PC-3 (cell line): ENCODE measurements around the gene RNF4. TPM values are rescaled to one million over a fixed set of nuclear protein-coding genes. Genes with fewer than 3 reads are reported as not detected.
"Not testable (repeated sequence)": the region's sequence is repeated elsewhere in the genome, so short reads cannot be mapped to it uniquely, and the experiment has no call there.

Source experiments
- ATAC-seq: fragments of 200-7000 bp; cut with Tn5 transposase; 2 replicates; pipeline ENCODE4 v1.9.1; 2020; ENCODE audit warnings: mild to moderate bottlenecking, moderate library complexity
- BruUV-seq: library from RNA; stranded (reverse); fragments of 400-500 nt; replicated peaks from 2 replicates; lab custom pipeline; 2021; lab: Mats Ljungman, UMichigan
- CTCF ChIA-PET: fragments of 300-600 bp; sonication (Branson Sonifier 250); formaldehyde crosslinking; loops from one replicate; lab custom pipeline; 2022; ENCODE audit warnings: antibody characterized with exemption; lab: Charles Lee
- POLR2A ChIA-PET: fragments of 300-600 bp; sonication (Branson Sonifier 250); formaldehyde crosslinking; loops from one replicate; lab custom pipeline; 2022; ENCODE audit warnings: antibody characterized with exemption; ENCODE audit not compliant: unreplicated experiment; lab: Charles Lee
- DNase-seq: peaks from one replicate; pipeline ENCODE4 v3.0.0-alpha.2; 2015
- H2AFZ ChIP-seq: fragments of 300-600 bp; sonication (generic); 2 replicates; pipeline ENCODE4 v1.6.0; 2016; ENCODE audit warnings: antibody characterized with exemption, low read length
- H3F3A ChIP-seq: fragments of 300-600 bp; sonication (generic); one replicate; pipeline ENCODE4 v1.6.0; 2017; ENCODE audit warnings: antibody characterized with exemption, low read length, control low read depth, mild to moderate bottlenecking; ENCODE audit not compliant: unreplicated experiment
- H3K27ac ChIP-seq: fragments of 300-600 bp; sonication (generic); 2 replicates; pipeline ENCODE4 v1.5.1; 2016; ENCODE audit warnings: mild to moderate bottlenecking, low read length
- H3K27me3 ChIP-seq: fragments of 300-600 bp; sonication (generic); 2 replicates; pipeline ENCODE4 v1.6.1; 2016; ENCODE audit warnings: low read length, mixed read lengths
- H3K36me3 ChIP-seq: fragments of 300-600 bp; sonication (generic); 2 replicates; pipeline ENCODE4 v1.6.1; 2016; ENCODE audit warnings: low read depth, mixed run types, low read length, mixed read lengths
- H3K4me1 ChIP-seq: fragments of 300-600 bp; sonication (generic); 2 replicates; pipeline ENCODE4 v1.5.1; 2016; ENCODE audit warnings: low read length; ENCODE audit not compliant: insufficient read depth
- H3K4me2 ChIP-seq: fragments of 300-600 bp; sonication (generic); 2 replicates; pipeline ENCODE4 v1.6.0; 2016; ENCODE audit warnings: low read length
- H3K4me3 ChIP-seq: fragments of 300-600 bp; sonication (generic); 2 replicates; pipeline ENCODE4 v1.5.1; 2016; ENCODE audit warnings: mild to moderate bottlenecking, low read length, mixed read lengths
- H3K79me2 ChIP-seq: fragments of 300-600 bp; sonication (generic); 2 replicates; pipeline ENCODE4 v1.6.1; 2017; ENCODE audit warnings: low read length, mixed read lengths
- H3K9ac ChIP-seq: fragments of 300-600 bp; sonication (generic); 2 replicates; pipeline ENCODE4 v1.6.0; 2016; ENCODE audit warnings: mild to moderate bottlenecking, low read length
- H3K9me2 ChIP-seq: fragments of 300-600 bp; sonication (generic); replicated peaks from 2 replicates; pipeline ENCODE4 v1.6.1; 2016; ENCODE audit warnings: mixed run types, low read length, mixed read lengths
- H3K9me3 ChIP-seq: fragments of 300-600 bp; sonication (generic); 2 replicates; pipeline ENCODE4 v1.6.1; 2016; ENCODE audit warnings: low read length, mixed read lengths
- H4K20me1 ChIP-seq: fragments of 300-600 bp; sonication (generic); 2 replicates; pipeline ENCODE4 v1.6.1; 2016; ENCODE audit warnings: low read length, mixed read lengths
- EZH2 ChIP-seq: fragments of 300-600 bp; sonication (generic); IDR thresholded peaks from one replicate; pipeline ENCODE4 v1.6.1; 2017; ENCODE audit warnings: antibody characterized with exemption, mild to moderate bottlenecking, low read length; ENCODE audit not compliant: unreplicated experiment
- EZH2phosphoT487 ChIP-seq: fragments of 300-600 bp; sonication (generic); IDR thresholded peaks from 2 replicates; pipeline ENCODE4 v1.6.1; 2018; ENCODE audit warnings: mild to moderate bottlenecking, antibody characterized with exemption, low read length, borderline replicate concordance
- intact Hi-C: fragments of 100-400 bp; cut with micrococcal nuclease; formaldehyde crosslinking; loops from 2 replicates; pipeline ENCODE4 v1.9.0; 2023
- total RNA-seq: library from RNA; depleted of rRNA; stranded (reverse); fragments of >200 nt; gene quantifications from 2 replicates; pipeline ENCODE4 v1.2.3, GENCODE V29; 2014
- TF ChIP-seq, protein P1 (sequence below): fragments of 300-600 bp; sonication (generic); conservative IDR thresholded peaks from 2 replicates; pipeline ENCODE4 v1.5.1; 2017; ENCODE audit warnings: antibody characterized with exemption, low read depth, mild to moderate bottlenecking, low read length

RNF4 gene
- total RNA-seq, 1 experiment from 2014 or later: 27.4 TPM

DNA sequence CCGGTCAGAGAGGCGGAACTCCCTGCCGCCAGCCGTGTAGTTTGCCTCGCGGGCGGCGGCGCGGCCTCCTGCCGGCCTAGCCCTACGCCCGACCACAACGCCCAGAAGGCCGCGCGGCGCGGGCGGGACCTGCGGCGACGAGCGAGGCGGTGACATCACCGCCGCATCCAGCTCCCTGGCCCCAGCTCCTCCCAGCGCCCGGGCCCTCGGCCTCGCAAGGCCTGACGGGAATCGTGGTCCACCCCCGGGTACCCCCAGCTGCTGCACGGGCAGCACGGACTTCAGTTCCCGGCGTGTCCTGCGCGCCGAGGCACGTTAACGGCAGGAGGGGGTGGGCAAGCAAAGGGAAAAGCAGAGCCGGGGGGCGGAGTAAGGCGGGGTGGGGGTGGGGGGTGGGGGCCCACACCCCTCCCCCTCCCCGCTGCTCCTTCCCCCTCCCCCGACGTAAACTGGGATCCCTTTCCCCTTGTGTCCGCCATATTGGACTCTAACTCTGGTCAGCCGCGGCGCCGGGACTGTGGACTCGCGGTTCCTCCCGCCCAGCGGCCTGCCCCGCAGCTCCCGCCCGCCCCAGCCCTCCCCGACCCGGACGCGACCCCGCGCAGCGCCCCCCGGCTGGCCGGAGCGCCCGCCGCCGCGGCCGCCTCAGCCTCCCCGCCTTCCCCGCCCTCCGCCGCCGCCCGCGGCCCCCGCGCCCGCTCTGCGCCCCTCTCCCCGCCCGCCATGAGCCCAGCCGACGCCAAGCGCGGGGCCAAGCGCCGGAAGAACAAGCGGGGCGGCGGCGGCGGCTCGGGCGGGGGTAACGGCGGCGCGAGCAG lies 67.5 kb downstream of the RNF4 start, which contains the start of gene FAM193A:
Gene FAM193A (plus strand): TSS at position 455 of the 818 bp plus-strand sequence. CDS start 269 bp downstream, at position 724.
- H2AFZ ChIP-seq: peak within 1 kb of the TSS; percentile 76
- H3K4me1 ChIP-seq: peaks cover 7% of the 10 kb centered on the region; the same call in 1 of the 2 replicates
- TF ChIP-seq, protein P1, sequence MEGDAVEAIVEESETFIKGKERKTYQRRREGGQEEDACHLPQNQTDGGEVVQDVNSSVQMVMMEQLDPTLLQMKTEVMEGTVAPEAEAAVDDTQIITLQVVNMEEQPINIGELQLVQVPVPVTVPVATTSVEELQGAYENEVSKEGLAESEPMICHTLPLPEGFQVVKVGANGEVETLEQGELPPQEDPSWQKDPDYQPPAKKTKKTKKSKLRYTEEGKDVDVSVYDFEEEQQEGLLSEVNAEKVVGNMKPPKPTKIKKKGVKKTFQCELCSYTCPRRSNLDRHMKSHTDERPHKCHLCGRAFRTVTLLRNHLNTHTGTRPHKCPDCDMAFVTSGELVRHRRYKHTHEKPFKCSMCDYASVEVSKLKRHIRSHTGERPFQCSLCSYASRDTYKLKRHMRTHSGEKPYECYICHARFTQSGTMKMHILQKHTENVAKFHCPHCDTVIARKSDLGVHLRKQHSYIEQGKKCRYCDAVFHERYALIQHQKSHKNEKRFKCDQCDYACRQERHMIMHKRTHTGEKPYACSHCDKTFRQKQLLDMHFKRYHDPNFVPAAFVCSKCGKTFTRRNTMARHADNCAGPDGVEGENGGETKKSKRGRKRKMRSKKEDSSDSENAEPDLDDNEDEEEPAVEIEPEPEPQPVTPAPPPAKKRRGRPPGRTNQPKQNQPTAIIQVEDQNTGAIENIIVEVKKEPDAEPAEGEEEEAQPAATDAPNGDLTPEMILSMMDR: no peak
- TF ChIP-seq EZH2: no peak
- TF ChIP-seq EZH2phosphoT487: no peak
- no peaks in the 10 kb centered on the region for H3K36me3 ChIP-seq
- H3K9ac ChIP-seq: peak within 1 kb of the TSS; percentile 94
- no peaks in the 10 kb centered on the region for H3K9me3 ChIP-seq
- peak within 1 kb of the TSS; percentile 96 for H3K4me2 ChIP-seq
- ChIA-PET POLR2A (interaction anchor here (0.6 kb wide), 3 partner anchors 150 to 530 kb away, joined by 3 to 6 read pairs (median 4); no protein-coding TSS in a partner anchor), CTCF (no interaction called here)
- ATAC-seq (peak; percentile 93), DNase-seq (peak; percentile 97)
- H3F3A ChIP-seq: no peaks in the 10 kb centered on the region
- H3K4me3 ChIP-seq: peak within 1 kb of the TSS; percentile 82
- peaks cover 51% of the 10 kb centered on the region for H3K79me2 ChIP-seq
- intact Hi-C loops: loop anchor here (5.0 kb wide), 1 partner anchor 69 kb away; the partner anchor contains the start of gene RNF4
- H3K27ac ChIP-seq: peak within 1 kb of the TSS; percentile 70
- no peaks in the 10 kb centered on the region for H3K27me3 ChIP-seq
- BruUV-seq: no TSS peak
- H3K9me2 ChIP-seq: no peaks in the 10 kb centered on the region
- H4K20me1 ChIP-seq: peaks cover 7% of the 10 kb centered on the region

DNA sequence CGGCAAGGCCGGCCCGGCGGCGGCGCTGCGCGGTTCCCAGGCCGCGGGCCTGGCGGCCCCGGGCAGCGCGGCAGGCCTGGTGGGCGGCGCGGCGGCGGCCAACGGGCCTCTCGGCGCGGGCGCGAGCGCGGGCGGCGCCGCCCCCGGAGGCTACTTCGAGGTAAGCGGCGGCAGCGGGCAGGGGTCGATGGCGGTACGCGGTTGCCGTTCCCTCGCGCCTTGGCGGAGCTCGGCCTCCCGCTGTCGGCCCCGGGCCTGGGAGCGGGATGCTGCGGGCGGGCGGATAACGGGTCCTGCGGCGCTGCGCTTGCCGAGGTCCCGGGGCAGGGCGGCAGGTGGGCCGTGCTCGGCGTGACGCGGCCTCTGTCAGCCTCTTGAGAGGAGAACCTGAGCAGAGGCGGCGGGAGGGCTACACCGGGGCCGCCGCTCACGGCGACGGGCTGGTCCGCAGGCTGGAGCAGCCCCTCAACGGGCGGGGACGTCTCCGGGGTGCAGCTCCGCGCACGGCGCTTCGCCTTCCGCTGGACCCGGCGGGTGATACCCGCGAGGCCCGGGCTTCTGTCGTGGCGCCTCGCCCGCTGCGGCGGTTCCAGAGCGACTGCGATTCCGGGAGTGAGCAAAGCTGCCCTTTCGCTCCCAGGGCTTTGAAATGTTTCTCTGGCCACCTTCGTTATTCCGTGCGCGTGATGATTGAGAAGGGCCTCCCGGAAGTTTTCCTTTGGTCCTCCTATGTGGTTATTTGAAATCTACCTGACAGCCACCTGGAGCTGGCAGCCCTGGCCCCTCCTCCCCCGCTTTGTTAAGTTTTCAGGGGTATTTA lies 68.3 kb downstream of the RNF4 start:
- Histone ChIP-seq H3K4me2 (peak overlapping the region; percentile 83), H3K27ac (no peak overlapping the region), H3K79me2 (peaks cover 59% of the 10 kb centered on the region), H2AFZ (no peak overlapping the region), H3K9me2 (no peaks in the 10 kb centered on the region), H3K4me3 (peak overlapping the region; percentile 73), H4K20me1 (peaks cover 7% of the 10 kb centered on the region), H3F3A (no peaks in the 10 kb centered on the region), H3K36me3 (no peaks in the 10 kb centered on the region), H3K4me1 (peaks cover 7% of the 10 kb centered on the region; the same call in 1 of the 2 replicates), H3K27me3 (no peaks in the 10 kb centered on the region), H3K9ac (peak overlapping the region; percentile 69), H3K9me3 (no peaks in the 10 kb centered on the region)
- intact Hi-C loops: loop anchor here (5.0 kb wide), 1 partner anchor 70 kb away; the partner anchor contains the start of gene RNF4
- BruUV-seq: no TSS peak
- CTCF ChIA-PET: no interaction called here
- POLR2A ChIA-PET: interaction anchor here (0.6 kb wide), 1 partner anchor 425 kb away, joined by 8 read pairs; no protein-coding TSS in a partner anchor
- TF ChIP-seq EZH2phosphoT487 (no peak), EZH2 (no peak)
- TF ChIP-seq, protein P1: no peak
- DNase-seq: peak; percentile 39
- ATAC-seq: peak; percentile 18

- H3K9me2 ChIP-seq, H3K4me1 ChIP-seq, H3K9me3 ChIP-seq, H2AFZ ChIP-seq, H3K27me3 ChIP-seq, H3K36me3 ChIP-seq, H3K27ac ChIP-seq, ATAC-seq, BruUV-seq, H3F3A ChIP-seq, H3K9ac ChIP-seq, DNase-seq, H3K4me3 ChIP-seq, CTCF ChIA-PET, POLR2A ChIA-PET, H3K4me2 ChIP-seq, intact Hi-C loops: not testable (repeated sequence)
- H3K79me2 ChIP-seq: peaks cover 100% of the 10 kb centered on the region
- peaks cover 14% of the 10 kb centered on the region for H4K20me1 ChIP-seq
These were observed 74.8 kb downstream of the RNF4 start for GRCh38 chr4:2543580-2544191.
